Measurements from ENCODE around the gene MOK. TPM values are rescaled to one million over a fixed set of nuclear protein-coding genes. Genes with fewer than 3 reads are reported as not detected.

Gene MOK
- total RNA-seq, 4 donors from 2014 or later: 3.0 to 16.0 (median 11.1) TPM

GRCh38 chr14:102197317-102197853 lies 107.6 kb downstream of the MOK start:
- Histone ChIP-seq H3K9me3 (no peaks in the 10 kb centered on the region), H3K4me1 (peaks cover 0 to 7% (median 0%) of the 10 kb centered on the region in 4 donors), H3K27me3 (no peaks in the 10 kb centered on the region), H3K36me3 (peaks cover 0 to 15% (median 3%) of the 10 kb centered on the region in 4 donors), H3K4me3 (no peak overlapping the region), H3K27ac (no peak overlapping the region)
- no peak for DNase-seq
- intact Hi-C loops (cut with DNase I; ENCODE audit: low total_unique reads) (no loop called here), in situ Hi-C loops (cut with MboI; ENCODE audit: low pct_ligation_motif_present in 1 of 4, low pct_unique_long_range_greater_than_20kb in 1 of 4, low sequenced_read_pairs in 3 of 4) (no loop called here)
- TF ChIP-seq, protein P1, sequence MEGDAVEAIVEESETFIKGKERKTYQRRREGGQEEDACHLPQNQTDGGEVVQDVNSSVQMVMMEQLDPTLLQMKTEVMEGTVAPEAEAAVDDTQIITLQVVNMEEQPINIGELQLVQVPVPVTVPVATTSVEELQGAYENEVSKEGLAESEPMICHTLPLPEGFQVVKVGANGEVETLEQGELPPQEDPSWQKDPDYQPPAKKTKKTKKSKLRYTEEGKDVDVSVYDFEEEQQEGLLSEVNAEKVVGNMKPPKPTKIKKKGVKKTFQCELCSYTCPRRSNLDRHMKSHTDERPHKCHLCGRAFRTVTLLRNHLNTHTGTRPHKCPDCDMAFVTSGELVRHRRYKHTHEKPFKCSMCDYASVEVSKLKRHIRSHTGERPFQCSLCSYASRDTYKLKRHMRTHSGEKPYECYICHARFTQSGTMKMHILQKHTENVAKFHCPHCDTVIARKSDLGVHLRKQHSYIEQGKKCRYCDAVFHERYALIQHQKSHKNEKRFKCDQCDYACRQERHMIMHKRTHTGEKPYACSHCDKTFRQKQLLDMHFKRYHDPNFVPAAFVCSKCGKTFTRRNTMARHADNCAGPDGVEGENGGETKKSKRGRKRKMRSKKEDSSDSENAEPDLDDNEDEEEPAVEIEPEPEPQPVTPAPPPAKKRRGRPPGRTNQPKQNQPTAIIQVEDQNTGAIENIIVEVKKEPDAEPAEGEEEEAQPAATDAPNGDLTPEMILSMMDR (IDR thresholded peaks at IDR 0.05): no peak
- TF ChIP-seq POLR2A (IDR thresholded peaks at IDR 0.05) (no peak), EP300 (IDR thresholded peaks at IDR 0.05; ENCODE audit: low read depth) (no peak), POLR2AphosphoS5 (IDR thresholded peaks at IDR 0.05) (no peak)
- WGBS, 2 donors (ENCODE audit: low coverage in 1 of 2): 81 to 82% methylated on average over 5 of the region's 5 CpGs

DNA sequence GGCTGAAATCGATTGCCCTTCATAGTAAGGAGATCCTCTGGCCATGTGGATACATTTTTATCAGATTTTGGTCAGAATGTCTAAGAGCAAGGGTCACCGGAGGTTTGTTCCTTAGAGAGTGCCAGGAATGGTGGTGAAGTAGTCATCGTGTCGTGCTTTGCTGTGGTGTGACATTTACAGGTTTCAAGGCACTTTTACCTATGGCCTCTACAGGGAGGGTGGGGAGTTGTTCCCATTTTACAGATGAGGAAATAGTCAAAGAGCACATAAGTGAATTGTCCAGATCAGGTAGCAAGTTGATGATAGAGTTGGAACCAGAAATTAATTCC lies 108.1 kb downstream of the MOK start:
- H3K36me3 ChIP-seq: peaks cover 0 to 15% (median 3%) of the 10 kb centered on the region in 4 donors
- no peaks in the 10 kb centered on the region for H3K27me3 ChIP-seq
- in situ Hi-C loops (cut with MboI; ENCODE audit: low pct_ligation_motif_present in 1 of 4, low pct_unique_long_range_greater_than_20kb in 1 of 4, low sequenced_read_pairs in 3 of 4): no loop called here
- H3K9me3 ChIP-seq: no peaks in the 10 kb centered on the region
- no peak overlapping the region for H3K4me3 ChIP-seq
- H3K27ac ChIP-seq: no peak overlapping the region
- WGBS, 2 donors (ENCODE audit: low coverage in 1 of 2): 96 to 100% methylated on average over 2 to 4 of the region's 4 CpGs
- intact Hi-C loops (cut with DNase I; ENCODE audit: low total_unique reads): no loop called here
- peaks cover 0 to 7% (median 0%) of the 10 kb centered on the region in 4 donors for H3K4me1 ChIP-seq
- no peak for TF ChIP-seq POLR2AphosphoS5 (IDR thresholded peaks at IDR 0.05)
- no peak for TF ChIP-seq POLR2A (IDR thresholded peaks at IDR 0.05)
- TF ChIP-seq, protein P1 (IDR thresholded peaks at IDR 0.05): no peak
- TF ChIP-seq EP300 (IDR thresholded peaks at IDR 0.05; ENCODE audit: low read depth): no peak
- DNase-seq: no peak

- Histone ChIP-seq H3K4me3 (no peak overlapping the region), H3K9me3 (no peaks in the 10 kb centered on the region), H3K4me1 (peaks cover 0 to 7% (median 1%) of the 10 kb centered on the region in 4 donors), H3K27ac (no peak overlapping the region), H3K36me3 (peaks cover 0 to 15% (median 3%) of the 10 kb centered on the region in 4 donors), H3K27me3 (no peaks in the 10 kb centered on the region)
- DNase-seq: no peak
- in situ Hi-C loops (cut with MboI; ENCODE audit: low pct_ligation_motif_present in 1 of 4, low pct_unique_long_range_greater_than_20kb in 1 of 4, low sequenced_read_pairs in 3 of 4) (no loop called here), intact Hi-C loops (cut with DNase I; ENCODE audit: low total_unique reads) (no loop called here)
- TF ChIP-seq POLR2AphosphoS5 (IDR thresholded peaks at IDR 0.05): no peak
- TF ChIP-seq POLR2A (IDR thresholded peaks at IDR 0.05): no peak
- no peak for TF ChIP-seq EP300 (IDR thresholded peaks at IDR 0.05; ENCODE audit: low read depth)
- TF ChIP-seq, protein P1 (IDR thresholded peaks at IDR 0.05): no peak
- 75 to 92% methylated on average over 4 to 6 of the region's 6 CpGs for WGBS, 2 donors (ENCODE audit: low coverage in 1 of 2)
Measured at GRCh38 chr14:102196039-102196901, 108.7 kb downstream of the MOK start.

GRCh38 chr14:102195446-102195845 lies 109.5 kb downstream of the MOK start:
- Histone ChIP-seq H3K36me3 (peaks cover 0 to 15% (median 3%) of the 10 kb centered on the region in 4 donors), H3K9me3 (no peaks in the 10 kb centered on the region), H3K27ac (no peak overlapping the region), H3K4me1 (peaks cover 0 to 12% (median 4%) of the 10 kb centered on the region in 4 donors), H3K4me3 (no peak overlapping the region), H3K27me3 (no peaks in the 10 kb centered on the region)
- intact Hi-C loops (cut with DNase I; ENCODE audit: low total_unique reads): no loop called here
- WGBS, 2 donors (ENCODE audit: low coverage in 1 of 2): 77 to 80% methylated on average over 1 of the region's 1 CpG
- in situ Hi-C loops (cut with MboI; ENCODE audit: low pct_ligation_motif_present in 1 of 4, low pct_unique_long_range_greater_than_20kb in 1 of 4, low sequenced_read_pairs in 3 of 4): no loop called here
- TF ChIP-seq EP300 (IDR thresholded peaks at IDR 0.05; ENCODE audit: low read depth) (no peak), POLR2A (IDR thresholded peaks at IDR 0.05) (no peak), POLR2AphosphoS5 (IDR thresholded peaks at IDR 0.05) (no peak)
- TF ChIP-seq, protein P1 (IDR thresholded peaks at IDR 0.05): no peak
- DNase-seq: no peak
